GM21367 (cell line): ENCODE results near the gene EPM2AIP1.
"Not testable (repeated sequence)": the region's sequence is repeated elsewhere in the genome, so short reads cannot be mapped to it uniquely, and the experiment has no call there.

Source experiments
- ATAC-seq: cut with Tn5 transposase; IDR thresholded peaks from one replicate; pipeline ENCODE4 v1.9.1; 2021; ENCODE audit not compliant: unreplicated experiment

EPM2AIP1 gene

DNA sequence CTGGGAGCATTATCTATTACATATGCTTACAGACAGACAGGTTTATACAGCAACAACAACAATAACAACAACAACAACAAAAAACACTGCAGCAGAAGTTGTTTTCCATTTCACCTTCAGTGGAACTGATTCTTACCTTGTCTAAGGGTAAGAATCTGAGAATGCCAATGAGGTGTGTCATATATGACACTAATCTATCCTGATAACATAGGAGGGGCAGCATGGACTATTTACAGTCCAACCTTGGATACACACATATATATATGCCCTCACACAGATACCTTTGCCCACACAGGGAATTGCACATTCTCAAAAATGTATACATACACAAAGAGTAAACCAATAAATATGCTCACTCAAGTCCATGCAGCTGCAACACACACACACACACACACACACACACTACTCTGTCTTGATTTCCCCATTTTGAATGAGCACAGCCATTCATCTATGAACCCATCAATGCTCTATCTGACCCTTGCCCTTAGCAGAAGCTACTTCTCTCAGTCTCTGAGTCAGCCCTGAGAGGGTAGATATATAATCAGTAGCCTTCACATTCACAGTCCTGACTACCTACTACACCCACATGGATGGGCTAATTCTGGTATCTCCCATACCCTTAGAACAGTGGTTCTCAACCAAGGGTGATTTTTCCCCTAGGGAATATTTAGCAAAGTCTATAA lies 38.3 kb downstream of the EPM2AIP1 start:
- ATAC-seq, result no peak

DNA sequence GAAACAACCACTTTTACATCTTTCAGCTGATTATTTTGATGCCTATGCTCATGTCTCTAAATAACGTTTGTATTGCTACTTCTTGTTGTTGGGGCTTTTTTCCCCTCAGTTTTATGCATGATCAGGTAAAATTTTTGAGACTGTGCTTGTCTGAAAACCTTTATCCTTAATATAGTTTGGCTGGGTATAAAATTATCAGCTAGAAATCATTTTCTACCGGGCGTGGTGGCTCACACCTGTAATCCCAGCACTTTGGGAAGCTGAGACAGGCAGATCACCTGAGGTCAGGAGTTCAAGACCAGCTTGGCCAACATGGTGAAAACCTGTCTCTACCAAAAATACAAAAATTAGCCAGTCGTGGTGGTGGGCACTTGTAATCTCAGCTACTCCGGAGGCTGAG lies 45.1 kb downstream of the EPM2AIP1 start:
- ATAC-seq, result not testable (repeated sequence)

- ATAC-seq, result no peak
Measured at GRCh38 chr3:36945333-36945980, 47.5 kb downstream of the EPM2AIP1 start.

- ATAC-seq, result peak; percentile 59
Measured at GRCh38 chr3:36944641-36945270, 48.2 kb downstream of the EPM2AIP1 start, which contains the start of gene TRANK1. TSS of gene TRANK1 (minus strand) at chr3:36945054. CDS start at chr3:36944809, 245 bp downstream.

GRCh38 chr3:36944012-36944640 lies 48.8 kb downstream of the EPM2AIP1 start:
- peak; percentile 53 for ATAC-seq

GRCh38 chr3:36943601-36944000 lies 49.3 kb downstream of the EPM2AIP1 start:
- ATAC-seq, result no peak

GRCh38 chr3:36942638-36943248 lies 50.2 kb downstream of the EPM2AIP1 start:
- no peak for ATAC-seq

GRCh38 chr3:36941658-36942057 lies 51.3 kb downstream of the EPM2AIP1 start:
- ATAC-seq, result no peak

DNA sequence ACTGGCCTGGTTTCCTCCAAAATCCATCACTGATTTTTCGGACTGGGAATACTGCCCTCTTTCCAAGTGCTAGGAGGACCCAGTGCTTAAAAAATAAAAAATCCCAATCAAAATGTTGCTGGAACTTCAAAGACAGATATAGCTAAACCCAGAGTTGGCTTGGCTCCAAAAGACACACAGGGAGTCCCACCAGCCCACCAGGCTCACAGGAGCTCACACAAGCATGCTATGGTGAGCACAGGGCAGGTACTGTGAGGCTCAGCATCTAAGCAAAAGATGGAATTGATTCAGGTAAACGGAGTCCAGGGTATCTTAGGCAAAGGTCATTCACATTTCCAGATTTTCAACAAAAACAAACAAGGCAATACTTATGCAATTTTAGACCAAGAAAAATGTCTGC lies 51.8 kb downstream of the EPM2AIP1 start:
- no peak for ATAC-seq

GRCh38 chr3:36937492-36937891 lies 55.4 kb downstream of the EPM2AIP1 start:
- ATAC-seq, result no peak
